Endothelial cell (in vitro differentiated cells): ENCODE results near the gene ZNF33B. TPM values are rescaled to one million over a fixed set of nuclear protein-coding genes. Genes with fewer than 3 reads are reported as not detected.

Experiments used
- DNase-seq: peaks from one replicate; pipeline ENCODE4 v3.0.0; 2021; ENCODE audit warnings: low spot score
- H3K27ac Mint-ChIP-seq: one replicate; pipeline ENCODE4 v1.8.0; 2021; ENCODE audit warnings: mixed read lengths, inconsistent platforms; ENCODE audit not compliant: unreplicated experiment
- H3K27me3 Mint-ChIP-seq: one replicate; pipeline ENCODE4 v1.8.0; 2021; ENCODE audit warnings: mild to moderate bottlenecking, moderate library complexity, mixed read lengths, inconsistent platforms; ENCODE audit not compliant: unreplicated experiment
- H3K36me3 Mint-ChIP-seq: one replicate; pipeline ENCODE4 v1.8.0; 2021; ENCODE audit warnings: mild to moderate bottlenecking, low read depth, mixed read lengths, inconsistent platforms; ENCODE audit not compliant: unreplicated experiment
- H3K4me1 Mint-ChIP-seq: one replicate; pipeline ENCODE4 v1.8.0; 2021; ENCODE audit warnings: mild to moderate bottlenecking, mixed read lengths, inconsistent platforms; ENCODE audit not compliant: unreplicated experiment
- H3K4me3 Mint-ChIP-seq: one replicate; pipeline ENCODE4 v1.8.0; 2021; ENCODE audit warnings: mild to moderate bottlenecking, mixed read lengths, inconsistent platforms; ENCODE audit not compliant: unreplicated experiment
- H3K9me3 Mint-ChIP-seq: one replicate; pipeline ENCODE4 v1.8.0; 2021; ENCODE audit warnings: mixed read lengths, inconsistent platforms; ENCODE audit not compliant: unreplicated experiment
- total RNA-seq: library from RNA; stranded (reverse); fragmentation: NEBNext Ultra II Directional; extraction: Animal tissue kit (Norgen Biotek cat#: 25700); gene quantifications from one replicate; pipeline ENCODE4 v1.2.1, GENCODE V29; 2021; ENCODE audit not compliant: unreplicated experiment
- TF ChIP-seq, protein P1 (sequence below): fragments of 200-600 bp; sonication (generic); IDR thresholded peaks from one replicate; pipeline ENCODE4 v1.5.0; 2021; ENCODE audit warnings: antibody characterized with exemption; ENCODE audit not compliant: unreplicated experiment

The ZNF33B gene
- total RNA-seq, 1 donor from 2014 or later: 63.4 TPM

DNA sequence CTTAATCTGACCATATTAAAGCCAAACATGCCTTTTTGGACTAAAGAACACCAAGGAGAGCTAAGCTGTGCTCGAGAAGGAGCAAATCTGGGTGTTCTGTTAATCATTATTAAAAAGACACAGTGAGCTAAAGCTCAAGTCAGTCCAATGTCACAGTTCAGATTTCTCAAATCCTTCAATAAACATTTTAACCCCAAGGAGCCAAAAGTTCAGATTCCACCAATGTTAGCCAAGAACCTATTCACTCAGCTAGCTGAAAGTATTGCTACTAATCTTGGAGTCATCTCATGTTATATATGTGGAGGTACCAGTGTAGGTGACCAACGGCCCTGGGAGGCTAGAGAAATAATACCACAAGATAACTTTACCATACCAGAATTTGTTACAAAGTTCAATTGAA lies 14.5 kb upstream of the ZNF33B start:
- no peak overlapping the region for H3K27ac Mint-ChIP-seq
- H3K9me3 Mint-ChIP-seq: peaks cover 14% of the 10 kb centered on the region
- H3K36me3 Mint-ChIP-seq: peaks cover 20% of the 10 kb centered on the region
- peaks cover 3% of the 10 kb centered on the region for H3K27me3 Mint-ChIP-seq
- TF ChIP-seq, protein P1, sequence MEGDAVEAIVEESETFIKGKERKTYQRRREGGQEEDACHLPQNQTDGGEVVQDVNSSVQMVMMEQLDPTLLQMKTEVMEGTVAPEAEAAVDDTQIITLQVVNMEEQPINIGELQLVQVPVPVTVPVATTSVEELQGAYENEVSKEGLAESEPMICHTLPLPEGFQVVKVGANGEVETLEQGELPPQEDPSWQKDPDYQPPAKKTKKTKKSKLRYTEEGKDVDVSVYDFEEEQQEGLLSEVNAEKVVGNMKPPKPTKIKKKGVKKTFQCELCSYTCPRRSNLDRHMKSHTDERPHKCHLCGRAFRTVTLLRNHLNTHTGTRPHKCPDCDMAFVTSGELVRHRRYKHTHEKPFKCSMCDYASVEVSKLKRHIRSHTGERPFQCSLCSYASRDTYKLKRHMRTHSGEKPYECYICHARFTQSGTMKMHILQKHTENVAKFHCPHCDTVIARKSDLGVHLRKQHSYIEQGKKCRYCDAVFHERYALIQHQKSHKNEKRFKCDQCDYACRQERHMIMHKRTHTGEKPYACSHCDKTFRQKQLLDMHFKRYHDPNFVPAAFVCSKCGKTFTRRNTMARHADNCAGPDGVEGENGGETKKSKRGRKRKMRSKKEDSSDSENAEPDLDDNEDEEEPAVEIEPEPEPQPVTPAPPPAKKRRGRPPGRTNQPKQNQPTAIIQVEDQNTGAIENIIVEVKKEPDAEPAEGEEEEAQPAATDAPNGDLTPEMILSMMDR: no peak
- peaks cover 26% of the 10 kb centered on the region for H3K4me1 Mint-ChIP-seq
- no peak for DNase-seq
- no peak overlapping the region for H3K4me3 Mint-ChIP-seq

DNA sequence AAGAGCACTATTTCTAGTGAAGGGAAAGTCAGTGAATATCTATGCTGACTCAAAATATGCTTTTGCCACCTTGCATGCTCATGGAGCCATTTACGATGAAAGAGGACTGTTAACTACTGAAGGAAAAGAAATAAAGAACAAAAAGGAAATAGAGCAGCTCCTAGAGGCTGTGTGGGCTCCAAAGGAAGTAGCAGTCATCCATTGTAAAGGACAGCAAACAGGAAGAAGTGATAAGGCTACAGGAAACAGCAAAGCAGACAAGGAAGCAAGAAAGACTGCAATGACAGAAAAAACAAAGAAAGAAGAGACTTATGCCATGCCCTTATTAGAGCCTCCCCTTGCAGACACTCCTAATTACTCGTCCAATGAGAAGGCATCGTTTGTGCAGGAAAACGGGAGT lies 12.0 kb upstream of the ZNF33B start:
- Mint-ChIP-seq H3K4me1 (peaks cover 44% of the 10 kb centered on the region), H3K4me3 (peak overlapping the region; percentile 45), H3K27me3 (peaks cover 9% of the 10 kb centered on the region), H3K36me3 (peaks cover 24% of the 10 kb centered on the region), H3K27ac (peak overlapping the region; percentile 91), H3K9me3 (peaks cover 27% of the 10 kb centered on the region)
- TF ChIP-seq, protein P1: no peak
- DNase-seq: no peak

DNA sequence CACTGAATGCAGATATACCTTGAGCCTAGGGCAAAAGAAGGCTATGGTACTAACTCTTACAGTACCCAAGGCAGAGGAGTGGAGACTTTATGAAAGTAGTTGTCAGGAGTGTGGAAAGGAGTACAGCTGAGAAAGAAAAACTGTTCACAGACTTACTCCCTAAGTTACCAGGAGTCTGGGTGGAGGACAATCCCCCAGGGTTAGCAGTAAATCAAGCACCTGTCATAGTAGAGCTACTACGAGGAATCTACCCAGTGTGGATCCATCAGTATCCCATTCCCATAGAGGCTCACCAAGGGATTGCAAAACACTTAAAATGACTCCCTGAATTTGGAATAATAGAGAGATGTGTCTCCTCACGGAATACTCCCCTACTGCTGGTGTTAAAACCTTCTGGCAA lies 10.1 kb upstream of the ZNF33B start:
- Mint-ChIP-seq H3K36me3 (peaks cover 26% of the 10 kb centered on the region), H3K4me1 (peaks cover 58% of the 10 kb centered on the region), H3K4me3 (no peak overlapping the region), H3K27ac (no peak overlapping the region), H3K9me3 (peaks cover 27% of the 10 kb centered on the region), H3K27me3 (peaks cover 13% of the 10 kb centered on the region)
- DNase-seq: no peak
- TF ChIP-seq, protein P1: no peak

DNA sequence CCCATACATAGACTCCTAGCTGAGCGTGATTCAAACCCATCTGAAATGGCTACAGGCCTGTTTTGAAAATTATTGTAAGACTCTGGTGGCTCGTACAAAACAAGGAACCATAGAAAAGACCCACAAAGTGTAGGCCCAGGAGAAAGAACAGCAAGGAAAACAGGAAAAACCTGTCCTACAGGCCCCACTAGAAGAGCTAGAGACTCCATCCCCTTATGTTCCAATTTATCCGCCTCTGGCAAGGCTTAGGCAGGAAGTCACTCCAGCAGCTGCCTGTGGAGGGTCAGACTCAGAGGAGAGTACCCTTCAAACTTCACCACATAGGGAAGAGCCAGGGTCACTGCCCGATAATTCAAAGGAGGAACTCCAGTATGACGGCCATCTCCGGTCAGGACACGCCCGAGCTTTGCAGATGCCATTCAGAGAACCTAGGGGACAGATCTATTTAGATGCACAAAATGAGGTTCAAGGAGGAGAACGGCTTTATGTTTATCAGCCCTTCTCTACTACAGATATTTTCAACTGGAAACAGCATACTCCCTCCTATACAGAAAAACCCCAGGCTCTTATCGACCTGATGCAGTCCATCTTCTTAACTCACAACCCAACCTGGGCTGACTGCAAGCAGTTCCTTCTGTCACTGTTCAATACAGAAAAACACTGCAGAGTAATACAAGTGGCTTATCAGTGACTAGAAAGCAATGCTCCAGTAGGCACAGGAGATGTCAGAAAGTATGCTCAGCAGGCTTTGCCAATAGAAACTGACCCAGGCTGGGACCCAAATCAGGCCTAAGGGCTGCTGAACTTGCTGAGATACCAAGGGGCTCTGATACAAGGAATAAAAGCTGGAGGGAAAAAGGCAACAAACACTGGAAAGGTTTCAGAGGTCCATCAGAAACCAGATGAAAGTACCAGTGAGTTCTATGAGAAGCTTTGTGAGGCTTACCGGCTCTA lies 8.6 kb upstream of the ZNF33B start:
- DNase-seq: no peak
- peaks cover 26% of the 10 kb centered on the region for H3K36me3 Mint-ChIP-seq
- H3K4me1 Mint-ChIP-seq: peaks cover 58% of the 10 kb centered on the region
- peak overlapping the region; percentile 96 for H3K27ac Mint-ChIP-seq
- peaks cover 13% of the 10 kb centered on the region for H3K27me3 Mint-ChIP-seq
- H3K4me3 Mint-ChIP-seq: no peak overlapping the region
- peaks cover 22% of the 10 kb centered on the region for H3K9me3 Mint-ChIP-seq
- TF ChIP-seq, protein P1: no peak

DNA sequence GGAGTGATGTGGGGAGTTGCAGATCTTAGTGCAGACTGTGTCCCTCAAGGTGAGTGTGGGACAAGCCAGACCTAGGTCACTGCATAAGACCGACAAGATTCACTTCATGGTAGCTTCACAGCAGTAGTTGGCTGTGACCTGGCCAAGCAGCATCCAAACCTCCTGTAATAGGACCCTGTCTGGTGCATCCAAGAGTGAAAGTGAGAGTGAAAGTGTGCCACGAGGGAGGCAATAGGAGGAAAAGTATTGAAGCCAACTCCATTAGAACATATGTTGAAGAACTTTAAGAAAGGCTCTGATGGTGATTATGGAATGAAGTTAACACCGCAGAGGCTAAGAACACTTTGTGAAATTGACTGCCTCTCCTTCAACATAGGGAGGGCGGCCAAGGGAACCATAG lies 7.8 kb upstream of the ZNF33B start:
- Mint-ChIP-seq H3K36me3 (peaks cover 24% of the 10 kb centered on the region), H3K4me1 (peaks cover 57% of the 10 kb centered on the region), H3K9me3 (peaks cover 22% of the 10 kb centered on the region), H3K4me3 (peak overlapping the region; percentile 35), H3K27ac (peak overlapping the region; percentile 96), H3K27me3 (peaks cover 13% of the 10 kb centered on the region)
- no peak for DNase-seq
- TF ChIP-seq, protein P1: no peak
